Measurements from ENCODE around the gene MPP1.

Gene MPP1

DNA sequence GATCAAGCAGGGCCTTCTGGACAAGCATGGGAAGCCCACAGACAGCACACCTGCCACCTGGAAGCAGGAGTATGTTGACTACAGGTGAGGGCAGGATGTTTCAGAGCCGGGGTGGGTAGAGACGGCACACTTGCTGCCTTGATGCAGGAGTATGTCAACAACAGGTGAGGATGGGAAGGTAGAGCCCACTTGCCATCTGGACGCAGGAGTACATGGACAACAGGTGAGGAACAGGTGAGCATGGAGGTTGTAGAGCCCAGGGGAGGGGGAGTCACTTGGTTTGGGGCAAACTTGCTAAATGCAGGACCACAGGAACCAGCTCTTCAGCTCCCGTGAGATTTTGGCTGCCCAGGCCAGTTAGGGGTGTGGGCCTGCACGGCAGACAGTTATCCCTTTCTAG lies 30.7 kb downstream of the MPP1 start:
- no peak for DNase-seq

DNA sequence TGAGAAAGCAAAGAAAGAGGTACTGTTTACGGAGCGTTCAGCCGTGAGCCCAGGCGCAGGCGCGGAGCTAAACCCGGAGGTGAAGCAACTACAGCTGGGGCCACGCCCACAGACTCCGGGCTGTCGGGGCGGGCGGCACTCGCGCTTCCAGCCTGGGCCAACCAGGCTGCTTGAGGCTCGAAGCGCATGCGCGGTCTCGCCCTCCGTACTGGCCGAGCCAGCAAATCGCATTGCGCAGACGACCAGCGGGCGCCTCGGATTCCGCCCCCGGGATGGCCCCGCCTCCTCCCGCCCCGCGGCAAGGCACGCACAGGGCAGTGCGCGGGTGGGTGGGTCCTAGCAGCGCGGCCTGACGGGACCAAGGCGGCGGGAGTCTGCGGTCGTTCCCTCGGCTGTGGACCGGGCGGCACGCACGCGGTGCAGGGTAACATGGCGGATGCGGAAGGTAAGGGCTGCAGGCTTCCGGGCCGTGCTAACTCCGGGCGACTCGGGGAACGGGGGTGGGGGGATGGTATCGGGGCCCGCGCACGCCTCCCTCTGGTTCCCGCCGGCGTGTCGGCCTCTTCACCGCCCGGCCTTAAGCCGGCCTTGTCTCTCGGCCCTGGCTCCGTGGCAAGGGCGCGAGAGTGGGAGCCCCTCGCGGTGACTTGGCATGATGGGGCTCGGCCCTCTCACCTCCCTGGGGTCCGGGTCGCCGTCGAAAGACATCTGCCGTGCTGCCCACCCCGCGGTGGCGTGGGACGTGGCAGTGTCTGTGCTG lies 42.6 kb downstream of the MPP1 start, which contains the start of gene DKC1:
TSS of gene DKC1 (plus strand) at position 328 of the 760 bp plus-strand sequence. CDS start at position 430, 102 bp downstream.
- DNase-seq, result peak; percentile 93

DNA sequence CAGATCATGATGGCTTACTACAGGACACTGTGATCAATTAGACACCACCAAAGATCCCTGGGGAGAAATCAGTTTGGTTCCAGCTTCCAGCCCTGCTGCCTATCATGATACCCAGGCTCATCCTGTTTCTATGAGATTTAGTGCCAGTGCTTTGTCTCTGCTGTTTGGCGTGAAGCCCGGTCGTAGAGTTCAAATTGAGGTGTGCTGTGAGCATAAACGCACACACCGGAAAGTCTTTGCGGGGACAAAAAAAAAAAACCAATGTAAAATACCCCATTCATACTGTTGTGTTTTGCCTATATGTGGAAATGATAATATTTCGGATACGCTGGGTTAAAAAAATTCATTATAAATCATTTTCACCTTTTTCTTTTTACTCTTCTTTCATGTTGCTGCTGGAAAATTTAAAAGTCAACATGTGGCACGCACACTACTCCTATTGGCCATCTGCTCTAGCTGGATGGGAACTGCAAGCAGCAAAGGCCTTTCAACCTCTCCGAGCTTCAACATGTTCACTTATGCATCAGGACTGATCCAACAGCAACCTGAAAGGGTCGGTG lies 43.2 kb downstream of the MPP1 start:
- no peak for DNase-seq

DNA sequence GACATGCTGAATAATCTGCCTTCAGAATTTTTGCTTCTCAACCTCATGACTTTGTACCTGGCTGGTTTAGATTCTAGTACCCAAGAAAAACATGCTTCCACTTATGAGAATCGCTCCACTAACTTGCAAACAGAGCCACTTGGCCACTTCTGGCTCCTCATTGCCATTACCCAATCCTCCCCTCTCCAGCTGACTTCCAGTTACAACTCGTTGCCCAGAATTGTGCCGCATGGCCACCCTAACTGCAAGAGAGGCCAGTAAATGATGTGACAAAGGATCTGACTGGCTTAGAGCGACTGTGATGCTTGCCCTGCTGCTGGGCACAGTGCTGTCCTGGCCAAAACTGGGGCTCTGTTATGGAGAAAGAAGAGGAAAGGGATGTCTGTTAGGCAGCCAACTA lies 46.6 kb downstream of the MPP1 start:
- no peak for DNase-seq

DNA sequence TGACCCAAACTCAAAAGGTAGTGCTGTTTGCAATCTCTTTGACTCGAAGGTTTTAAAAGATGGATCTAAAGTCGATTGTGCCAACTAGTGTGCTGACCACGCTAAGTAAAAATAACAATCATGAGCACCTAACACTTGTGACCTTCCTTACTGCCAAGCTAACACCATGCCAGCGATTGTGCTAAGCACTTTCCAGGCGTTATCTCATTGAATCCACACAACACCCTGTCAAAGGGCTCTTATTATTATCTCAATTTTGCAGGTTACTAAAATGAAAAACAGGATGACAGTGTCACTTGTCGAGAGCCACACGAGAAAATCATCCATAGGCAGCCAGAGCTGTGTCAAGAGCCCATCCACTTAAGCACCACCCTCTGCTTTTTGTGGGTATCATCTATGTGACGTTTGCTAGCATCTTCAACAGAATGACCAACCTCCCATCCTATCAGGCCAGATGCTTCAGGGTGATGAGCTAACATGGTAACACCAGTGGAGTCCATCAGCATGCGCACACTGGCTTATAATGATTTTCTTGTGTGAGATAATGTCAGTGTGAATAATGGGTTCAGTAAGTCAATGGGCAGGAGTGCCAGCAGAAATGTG lies 53.5 kb downstream of the MPP1 start:
- DNase-seq, result no peak

DNA sequence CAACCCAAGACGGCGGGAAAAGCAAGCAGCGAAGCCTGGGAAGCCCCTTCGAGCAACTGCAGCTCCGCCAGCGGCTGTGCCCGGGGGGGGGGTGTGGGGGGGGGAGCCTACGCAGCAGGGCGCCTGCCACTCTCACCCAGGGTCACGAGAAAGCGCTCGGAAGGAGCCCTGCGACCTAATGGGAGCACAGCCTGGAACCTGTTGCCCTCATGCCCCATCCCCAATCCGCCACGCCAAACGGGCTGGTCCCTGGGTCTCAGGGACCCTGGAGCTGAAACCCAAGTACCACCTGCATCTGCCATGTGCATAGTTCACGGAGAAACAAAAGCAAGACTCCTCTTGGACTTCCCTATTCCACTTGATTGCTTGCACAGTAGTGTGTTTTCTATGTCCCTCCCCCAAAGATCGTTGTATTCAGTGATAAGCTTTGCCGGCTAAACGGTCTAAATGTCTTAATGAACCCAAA lies 54.0 kb downstream of the MPP1 start:
- DNase-seq, result no peak

DNA sequence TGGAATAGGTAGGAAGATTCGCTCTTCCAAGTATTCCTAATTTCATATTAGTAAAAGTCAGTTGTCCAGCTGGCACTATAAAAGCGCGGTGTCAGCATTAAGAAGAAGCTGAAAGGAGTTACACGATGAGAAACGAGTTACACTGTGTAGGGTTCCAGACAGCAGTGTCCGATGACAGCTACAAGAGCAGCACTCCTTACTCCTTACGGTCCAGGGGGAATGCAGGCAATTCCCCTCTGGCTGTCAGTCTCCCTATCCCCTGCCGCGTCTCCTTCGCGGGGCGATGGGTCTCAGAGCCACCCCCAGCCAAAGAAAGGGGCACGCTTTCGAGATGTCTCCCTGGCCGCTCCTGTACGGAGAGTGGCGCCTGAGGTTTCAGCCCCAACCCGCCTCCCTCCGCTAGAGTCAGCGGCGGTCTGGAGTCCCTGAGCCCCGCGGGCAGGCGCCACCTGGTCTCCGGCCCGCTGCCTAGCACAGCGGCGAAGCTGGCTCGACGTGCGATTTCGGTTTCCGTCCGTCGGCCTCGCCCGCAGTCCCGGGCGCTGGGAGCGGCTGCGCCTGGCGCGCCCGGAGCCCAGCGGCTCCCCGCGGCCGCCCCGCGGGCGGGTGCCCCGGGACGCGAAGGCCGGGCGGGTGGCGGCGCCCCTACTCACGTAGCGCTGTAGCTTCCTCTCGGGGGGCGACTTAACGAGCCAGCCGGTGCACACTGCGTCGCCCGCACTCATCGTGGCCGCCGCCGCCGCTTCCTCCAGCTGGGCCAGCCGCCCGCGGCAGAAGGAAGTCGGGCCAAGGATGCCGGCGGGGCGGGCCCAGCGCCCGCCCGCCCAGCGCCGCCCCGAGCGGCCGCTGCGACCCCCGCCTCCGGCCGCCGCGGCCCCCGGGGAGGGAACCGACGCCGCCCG lies 54.7 kb downstream of the MPP1 start, which contains the start of gene GAB3:
TSS of gene GAB3 (minus strand) at position 777 of the 902 bp plus-strand sequence. CDS start at position 725, 52 bp downstream.
- DNase-seq, result peak; percentile 48

DNA sequence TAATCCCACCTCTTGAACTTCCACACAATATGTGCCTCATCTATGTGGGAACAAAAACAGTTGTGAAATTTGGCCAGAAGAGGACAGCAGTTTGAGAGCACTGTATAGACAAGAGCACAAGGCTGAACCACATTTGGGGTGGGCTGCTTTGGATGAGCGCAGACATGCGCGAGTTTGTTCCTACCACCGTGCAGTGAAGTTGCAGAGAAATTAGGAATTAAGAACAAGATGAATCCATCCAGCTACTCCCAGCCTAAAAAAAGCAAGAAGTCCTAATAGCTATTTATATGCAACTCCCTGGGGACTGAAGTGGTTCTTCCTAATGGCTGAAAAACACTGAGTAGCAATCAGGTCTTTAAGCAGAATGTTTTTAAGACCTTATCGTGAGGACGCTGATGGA lies 55.4 kb downstream of the MPP1 start:
- DNase-seq, result no peak

DNA sequence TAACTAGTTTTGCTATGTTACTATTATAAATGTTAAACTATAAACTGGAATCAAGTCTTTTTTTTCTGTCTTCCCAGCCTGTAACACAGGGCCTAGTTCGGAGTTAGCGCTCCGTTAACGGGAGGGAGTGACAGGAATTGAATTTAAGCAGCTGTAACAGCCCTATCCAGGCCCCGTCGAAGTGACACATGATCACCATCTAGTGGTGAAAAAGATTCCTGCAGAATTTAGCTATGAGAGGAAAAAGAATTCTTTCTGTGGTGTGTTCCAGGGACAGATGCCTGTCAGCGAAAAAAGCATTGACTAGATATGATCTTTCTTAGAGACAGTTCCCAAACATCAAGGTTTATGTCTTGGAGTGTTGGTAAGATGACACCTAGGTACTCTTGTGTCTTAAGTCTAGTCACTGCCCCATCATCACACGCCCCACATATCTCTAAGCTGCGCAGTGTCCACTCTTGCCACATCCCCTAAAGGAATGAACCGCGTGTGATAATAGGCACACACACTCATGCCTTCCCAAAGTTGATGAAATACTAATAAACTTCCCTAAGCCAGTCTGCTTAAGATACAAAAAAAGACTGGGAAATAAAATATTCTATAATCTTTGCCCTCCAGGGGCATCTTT lies 56.5 kb downstream of the MPP1 start:
- DNase-seq, result peak; percentile 47

DNA sequence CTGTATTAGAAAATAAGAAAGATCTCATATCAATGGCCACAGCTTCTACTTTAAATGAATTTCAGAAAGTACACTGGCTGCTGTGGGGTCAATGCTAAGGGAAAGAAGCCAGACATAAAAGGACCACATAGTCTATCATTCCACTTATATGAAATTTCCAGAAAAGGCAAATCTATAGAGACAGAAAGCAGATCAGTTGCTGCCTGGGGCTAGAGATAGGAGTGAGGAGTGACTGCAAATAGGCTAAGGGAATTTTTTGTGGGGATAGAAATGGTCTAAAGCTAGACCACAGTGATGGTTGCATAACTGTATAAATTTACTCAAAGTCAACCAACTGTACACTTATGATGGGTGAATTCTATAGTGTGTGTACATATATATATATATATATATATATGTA lies 62.7 kb downstream of the MPP1 start:
- DNase-seq, result no peak

DNA sequence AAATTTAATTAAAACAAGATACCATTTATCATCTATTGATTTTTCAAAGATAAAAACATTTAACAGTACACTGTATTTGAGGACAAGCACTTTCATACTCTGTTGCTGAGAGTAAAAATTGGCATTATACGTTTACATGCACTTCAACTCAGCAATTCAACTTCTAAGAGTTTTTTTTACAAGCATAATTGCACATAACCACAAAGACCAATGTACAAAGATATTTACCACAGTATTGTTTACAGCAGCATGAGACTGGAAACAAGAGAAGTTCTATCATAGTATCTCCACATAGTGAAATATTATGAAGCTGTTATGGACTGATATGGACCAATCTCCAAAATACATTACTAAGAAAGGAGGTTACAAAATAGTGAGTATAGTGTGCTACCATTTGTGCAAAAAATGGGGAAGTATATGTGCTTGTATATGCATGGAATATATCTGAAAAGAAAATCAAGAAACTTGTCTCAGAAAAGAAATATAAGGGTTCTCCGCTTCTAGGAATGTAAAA lies 65.3 kb downstream of the MPP1 start:
- DNase-seq, result no peak

DNA sequence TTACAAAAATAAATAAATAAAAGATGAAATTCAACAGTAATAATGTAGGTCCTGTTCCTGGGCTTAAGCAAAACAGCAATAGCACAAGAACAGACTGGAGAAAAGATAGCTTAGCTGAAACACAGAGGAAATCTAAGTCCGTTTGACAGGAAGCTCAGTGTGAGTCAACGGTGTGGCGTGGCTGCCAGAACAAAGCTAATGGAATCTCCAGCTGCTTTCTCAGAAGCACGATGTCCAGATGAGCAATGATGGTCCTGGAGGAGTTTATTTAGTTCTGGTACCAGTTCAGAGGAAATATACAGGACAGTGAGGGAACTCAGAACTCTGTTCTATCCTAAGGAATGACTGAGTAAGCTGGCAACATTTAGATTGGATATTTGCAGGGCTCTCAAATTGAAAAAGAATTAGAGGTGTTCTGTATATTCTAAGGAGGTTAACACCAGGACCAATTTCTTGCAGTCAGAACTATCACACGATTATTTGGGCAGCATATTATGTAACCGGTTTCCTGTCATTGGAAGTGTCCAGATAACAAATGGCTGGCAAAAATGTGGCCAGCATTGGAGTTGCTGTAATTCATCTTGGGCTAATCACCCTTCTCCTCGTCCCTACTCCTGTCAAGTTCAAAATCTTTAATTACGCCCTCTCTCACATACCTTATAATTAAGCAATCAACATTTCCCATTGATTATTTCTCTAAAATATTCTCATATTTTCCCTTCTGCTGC lies 67.1 kb downstream of the MPP1 start:
- DNase-seq, result peak; percentile 37

DNA sequence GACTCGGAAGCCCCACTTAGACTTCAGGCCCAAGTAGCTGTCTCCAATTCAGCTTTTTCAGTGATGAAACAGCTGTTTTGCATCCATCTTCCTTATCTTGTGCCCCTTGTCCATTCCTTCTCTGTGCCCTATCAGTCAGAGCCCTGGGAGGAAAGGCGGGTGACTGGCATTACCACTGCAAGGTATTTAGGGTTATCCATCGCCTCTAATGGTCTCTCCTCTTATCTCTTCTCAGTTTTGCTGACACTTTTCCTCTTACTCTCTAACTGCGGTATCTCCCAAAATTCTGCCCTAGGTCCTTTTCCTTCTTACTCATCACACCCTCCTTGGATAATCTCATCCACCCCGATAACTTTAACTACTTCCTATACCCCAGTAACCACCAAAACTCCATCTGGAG lies 68.1 kb downstream of the MPP1 start:
- no peak for DNase-seq

DNA sequence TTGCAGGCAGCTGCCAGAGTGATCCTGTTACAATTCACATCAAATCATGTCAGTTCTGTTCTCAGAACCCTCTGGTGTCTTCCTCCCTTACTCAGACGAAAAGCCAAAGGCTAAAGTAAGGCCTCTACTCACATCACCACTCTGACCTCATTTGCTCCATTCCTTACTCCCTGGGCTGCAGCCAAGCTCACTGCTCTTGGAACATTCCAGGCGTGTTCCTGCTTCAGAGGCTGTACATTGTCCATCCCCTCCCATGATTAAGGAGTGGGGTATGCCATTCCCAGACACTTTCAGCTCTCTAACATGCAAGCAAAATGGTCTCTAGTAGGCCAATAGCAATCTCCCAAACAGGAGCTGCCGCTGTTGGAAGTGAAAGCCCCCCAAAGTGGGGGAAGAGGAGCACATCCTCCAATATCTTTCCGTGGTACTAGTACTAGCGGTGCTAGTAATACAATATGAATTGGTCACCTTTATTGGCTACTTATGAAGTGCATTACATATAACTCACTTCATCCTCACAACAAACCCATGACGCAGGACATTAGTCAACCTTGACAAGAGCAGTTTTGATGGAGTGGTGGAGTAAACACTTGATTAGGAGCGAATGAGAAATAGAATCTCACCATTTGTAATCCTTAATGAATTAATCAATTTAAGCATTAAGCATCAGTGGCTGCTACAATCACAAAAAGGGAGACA lies 69.4 kb downstream of the MPP1 start:
- DNase-seq, result no peak

DNA sequence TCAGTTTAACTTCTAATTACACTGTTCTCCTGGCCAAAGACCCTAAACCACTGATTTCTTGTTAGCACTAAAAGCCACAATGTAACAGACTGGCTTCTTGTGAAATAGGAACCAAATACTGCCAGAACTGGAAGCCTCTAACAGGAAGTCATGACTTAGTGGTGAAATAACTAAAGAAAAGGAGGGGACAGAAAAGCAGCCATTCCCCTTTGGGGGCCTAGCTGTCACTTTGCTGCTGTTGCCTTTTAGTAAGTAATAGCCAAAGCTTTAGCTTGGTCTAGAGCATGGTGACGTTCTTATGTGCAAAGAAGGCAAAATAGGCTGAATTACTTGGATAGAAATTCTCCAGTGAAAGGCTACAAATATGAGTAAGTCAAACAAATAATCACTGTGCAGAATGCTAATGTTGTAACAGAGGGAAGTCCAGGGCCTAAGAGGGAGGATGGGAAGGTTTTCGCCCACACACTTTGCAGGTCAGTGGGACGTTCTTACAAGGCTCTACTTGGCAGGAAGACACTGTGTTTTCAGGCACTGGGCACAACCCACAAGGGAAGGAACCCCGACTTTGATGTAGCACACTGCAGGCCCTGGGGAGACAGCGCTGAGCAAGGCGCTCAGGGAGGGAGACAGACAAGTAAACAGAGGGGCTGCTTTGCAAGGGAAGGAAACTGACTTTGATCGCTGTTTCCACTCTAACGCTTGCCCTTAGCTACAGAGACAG lies 71.1 kb downstream of the MPP1 start:
- DNase-seq, result peak; percentile 28

DNA sequence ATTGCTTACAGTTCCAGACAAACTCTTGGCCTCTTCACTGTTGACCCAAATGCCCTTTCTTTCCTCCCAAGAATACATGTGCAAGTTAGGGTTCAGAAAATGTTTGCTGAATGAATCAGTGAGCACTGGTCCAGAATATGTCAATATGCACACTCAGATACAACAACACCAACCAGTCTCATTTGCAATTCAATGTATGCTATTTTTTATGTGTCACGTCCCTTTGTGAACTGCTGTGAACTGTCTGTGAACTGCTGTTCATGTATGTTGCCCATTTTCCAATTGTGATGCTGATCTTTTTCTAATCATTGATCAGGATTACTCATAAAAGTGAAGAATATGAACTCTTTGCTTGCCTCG lies 72.2 kb downstream of the MPP1 start:
- DNase-seq, result no peak

DNA sequence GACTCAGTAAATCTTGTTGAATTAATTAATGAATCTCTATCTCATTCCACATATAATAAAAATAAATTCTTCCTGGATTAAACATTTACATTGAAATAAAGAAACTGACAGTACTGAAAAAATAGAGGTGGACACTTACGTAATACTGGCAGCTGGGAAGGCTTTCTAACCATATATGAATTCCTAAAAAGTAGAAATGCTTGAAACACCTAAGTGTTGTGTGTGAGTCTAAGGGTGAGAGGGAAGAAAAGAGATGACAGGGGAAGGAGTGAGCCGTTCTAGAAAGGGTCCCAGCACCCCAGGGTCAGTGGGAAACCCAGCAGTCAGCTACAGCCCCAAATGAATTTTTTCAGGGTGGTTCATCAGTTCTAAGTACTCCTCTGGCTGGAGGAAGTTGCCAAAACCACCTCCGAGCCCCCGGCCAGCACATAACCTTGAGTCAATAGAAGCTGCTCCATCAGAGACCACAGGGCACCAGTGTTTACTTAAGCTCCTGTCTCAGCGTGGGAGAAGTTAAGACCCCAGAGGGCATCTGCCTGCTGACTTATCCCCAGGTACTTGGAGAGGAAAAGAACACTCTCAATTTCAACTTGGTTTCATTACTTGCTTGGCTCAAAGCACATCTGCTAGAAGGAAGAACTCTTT lies 72.7 kb downstream of the MPP1 start:
- peak; percentile 31 for DNase-seq

DNA sequence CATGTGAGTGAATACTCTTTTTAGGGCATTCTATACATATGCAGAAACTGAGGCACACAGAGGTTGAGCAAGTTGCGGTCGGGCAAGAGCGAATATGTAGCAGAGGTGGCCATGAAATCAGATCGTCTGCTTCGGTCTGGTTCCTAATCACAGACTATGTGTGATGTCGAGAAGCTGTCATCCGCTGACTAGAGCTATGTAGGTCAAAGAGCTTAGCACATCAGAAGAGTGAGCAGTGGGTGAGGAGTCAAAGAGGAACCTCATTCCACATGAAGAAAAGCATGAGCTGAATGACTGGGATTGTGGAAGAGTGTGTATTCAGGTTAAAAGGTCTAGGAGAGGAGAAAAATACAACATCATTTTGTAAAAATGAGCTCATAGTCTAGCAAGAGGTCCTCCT lies 73.4 kb downstream of the MPP1 start:
- DNase-seq, result no peak

DNA sequence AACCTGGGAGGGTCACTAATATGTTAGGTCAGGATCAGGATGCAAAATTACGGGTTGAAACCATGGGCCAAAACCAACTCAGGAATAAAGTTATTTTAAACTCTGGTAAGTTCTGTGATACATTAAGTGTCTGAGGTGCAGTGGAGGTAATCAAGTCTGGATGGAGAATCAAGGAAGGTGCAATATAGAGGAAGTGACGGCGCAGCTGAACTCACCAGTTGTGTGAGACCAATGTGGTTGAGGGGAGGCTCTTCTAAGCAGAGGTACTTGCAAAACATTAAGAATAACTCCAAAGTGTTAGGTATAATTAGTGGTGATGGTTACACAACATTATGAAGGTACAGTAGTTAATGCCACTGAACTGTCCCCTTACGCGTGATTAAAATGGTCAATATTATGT lies 74.1 kb downstream of the MPP1 start:
- DNase-seq, result no peak

Measured in stimulated activated CD8-positive, alpha-beta memory T cell treated with anti-CD3 and anti-CD28 coated beads, Interleukin-4, amount 100 ng/mL, for 48 hours (primary cell).